B cell (primary cell): ENCODE data around the gene PIK3C2G. TPM values are rescaled to one million over a fixed set of nuclear protein-coding genes. Genes with fewer than 3 reads are reported as not detected.

Experiments used
- ATAC-seq: fragments of 200-7000 bp; cut with Tn5 transposase; one replicate; pipeline ENCODE4 v1.10.0; 2021; ENCODE audit warnings: low read depth, mild to moderate bottlenecking, moderate number of reproducible peaks, moderate library complexity
- CTCF ChIA-PET: fragments of 350-600 bp; sonication (Branson Sonifier 250); formaldehyde crosslinking; loops from one replicate; lab custom pipeline; 2021; ENCODE audit warnings: antibody characterized with exemption, inconsistent platforms; lab: Charles Lee
- POLR2A ChIA-PET: fragments of 350-600 bp; sonication (Branson Sonifier 250); formaldehyde crosslinking; loops from one replicate; lab custom pipeline; 2021; ENCODE audit warnings: antibody characterized with exemption; lab: Charles Lee
- DNase-seq: peaks from one replicate; pipeline ENCODE4 v3.0.0; 2013
- H2AFZ ChIP-seq: 2 replicates; pipeline ENCODE4 v1.6.1; 2012; ENCODE audit warnings: mild to moderate bottlenecking, low read depth, low read length; ENCODE audit not compliant: insufficient read depth, poor library complexity, severe bottlenecking
- H3K27ac ChIP-seq, 2 donors: 1 replicate in 1 of 2; 2 replicates in 1 of 2; pipeline ENCODE4 v1.5.1; 2012 to 2013; ENCODE audit warnings: low read length in 2 of 2, mild to moderate bottlenecking in 2 of 2, moderate library complexity in 1 of 2
- H3K27me3 ChIP-seq, 4 experiments: fragments of 200-600 bp in 1 of 4; sonication (generic) in 1 of 4; replicated peaks in 1 of 4; 1 replicate in 2 of 4; 2 replicates in 2 of 4; pipeline versions ENCODE4 v1.6.1 to v1.7.0; 2013 to 2016; ENCODE audit warnings: low read length in 3 of 4, mild to moderate bottlenecking in 2 of 4, mixed read lengths in 1 of 4, moderate library complexity in 1 of 4; ENCODE audit not compliant: insufficient read depth in 4 of 4, control insufficient read depth in 3 of 4; ENCODE audit errors: control extremely low read depth in 1 of 4
- H3K36me3 ChIP-seq, 2 experiments: replicated peaks in 1 of 2; 1 replicate in 1 of 2; 2 replicates in 1 of 2; pipeline versions ENCODE4 v1.6.1 to v1.7.1; 2013; ENCODE audit warnings: low read length in 1 of 2; ENCODE audit not compliant: insufficient read depth in 2 of 2, control insufficient read depth in 1 of 2; ENCODE audit errors: control extremely low read depth in 1 of 2, extremely low read depth in 1 of 2
- H3K4me1 ChIP-seq, 2 donors: fragments of 200-600 bp in 1 of 2; sonication (generic) in 1 of 2; 1 replicate in 1 of 2; 2 replicates in 1 of 2; pipeline versions ENCODE4 v1.5.1 to v1.6.1; 2013 to 2017; ENCODE audit warnings: low read length in 2 of 2; ENCODE audit not compliant: control insufficient read depth in 2 of 2, insufficient read depth in 2 of 2
- H3K4me2 ChIP-seq: replicated peaks from 2 replicates; pipeline ENCODE3; 2012; ENCODE audit warnings: mild to moderate bottlenecking, low read depth, low read length; ENCODE audit not compliant: poor library complexity, severe bottlenecking
- H3K4me3 ChIP-seq, 5 experiments: fragments of 200-600 bp in 1 of 5; sonication (generic) in 1 of 5; 1 replicate in 3 of 5; 2 replicates in 2 of 5; pipeline versions ENCODE4 v1.5.1 to v1.7.0; 2011 to 2016; ENCODE audit warnings: low read length in 4 of 5, mild to moderate bottlenecking in 4 of 5, low read depth in 2 of 5, control low read depth in 1 of 5, moderate library complexity in 1 of 5; ENCODE audit not compliant: insufficient read depth in 1 of 5; ENCODE audit errors: control extremely low read depth in 1 of 5, extremely low read depth in 1 of 5
- H3K79me2 ChIP-seq: fragments of 200-600 bp; sonication (generic); one replicate; pipeline ENCODE4 v1.6.0; 2016; ENCODE audit warnings: low read length; ENCODE audit not compliant: control insufficient read depth, insufficient read depth
- H3K9ac ChIP-seq: fragments of 200-600 bp; sonication (generic); 2 replicates; pipeline ENCODE4 v1.6.1; 2017; ENCODE audit warnings: mild to moderate bottlenecking, low read length, moderate library complexity
- H3K9me3 ChIP-seq, 3 donors: one replicate each; pipeline versions ENCODE4 v1.6.1 to v1.7.1; 2013; ENCODE audit warnings: low read length in 2 of 3; ENCODE audit not compliant: control insufficient read depth in 2 of 3, insufficient read depth in 1 of 3; ENCODE audit errors: control extremely low read depth in 1 of 3
- H4K20me1 ChIP-seq: 2 replicates; pipeline ENCODE4 v1.6.0; 2012; ENCODE audit warnings: mild to moderate bottlenecking, low read length; ENCODE audit not compliant: insufficient read depth, control insufficient read depth, poor library complexity, severe bottlenecking
- H3K27ac Mint-ChIP-seq: one replicate; pipeline ENCODE4 v1.8.0; 2021; ENCODE audit warnings: mixed read lengths
- H3K27me3 Mint-ChIP-seq: one replicate; pipeline ENCODE4 v1.8.0; 2021; ENCODE audit warnings: mixed read lengths
- H3K4me1 Mint-ChIP-seq: one replicate; pipeline ENCODE4 v1.8.0; 2021; ENCODE audit warnings: mixed read lengths
- H3K4me3 Mint-ChIP-seq: one replicate; pipeline ENCODE4 v1.8.0; 2021; ENCODE audit warnings: mixed read lengths
- H3K9me3 Mint-ChIP-seq: one replicate; pipeline ENCODE4 v1.8.0; 2022; ENCODE audit warnings: mixed read lengths; ENCODE audit not compliant: insufficient read depth
- EZH2 ChIP-seq: IDR thresholded peaks from 2 replicates; pipeline ENCODE4 v1.6.1; 2012; ENCODE audit warnings: borderline replicate concordance, low read depth, mild to moderate bottlenecking, moderate library complexity, low read length; ENCODE audit not compliant: insufficient read depth, poor library complexity, severe bottlenecking
- WGBS: methylation state at CpG from one replicate; pipeline ENCODE4 v1.1.5; 2013; ENCODE audit warnings: missing lambda C conversion rate; ENCODE audit not compliant: insufficient coverage; 5-methylcytosine and 5-hydroxymethylcytosine counted together
- intact Hi-C: fragments of 100-400 bp; cut with micrococcal nuclease; formaldehyde crosslinking; loops from one replicate; pipeline ENCODE4 v1.10.0; 2022
- polyA plus RNA-seq: library from polyadenylated mRNA; depleted of rRNA; stranded (reverse); fragments of >200 nt; gene quantifications from 2 replicates; pipeline ENCODE4 v1.2.3, GENCODE V29; 2012
- total RNA-seq, 2 donors: library from RNA; stranded (reverse); fragments of 120-200 nt in 1 of 2; gene quantifications; 1 replicate in 1 of 2; 2 replicates in 1 of 2; pipeline versions ENCODE4 v1.2.3 to v1.2.4, GENCODE V29; 2013 to 2022
- TF ChIP-seq, protein P1 (sequence below): fragments of 200-600 bp; IDR thresholded peaks from one replicate; pipeline ENCODE4 v1.8.0; 2022; ENCODE audit warnings: antibody characterized with exemption, mild to moderate bottlenecking

Gene PIK3C2G
- total and polyA plus RNA-seq, 2 donors (not counting 1 experiment from before 2014, with no cell fraction given) = not detected

DNA sequence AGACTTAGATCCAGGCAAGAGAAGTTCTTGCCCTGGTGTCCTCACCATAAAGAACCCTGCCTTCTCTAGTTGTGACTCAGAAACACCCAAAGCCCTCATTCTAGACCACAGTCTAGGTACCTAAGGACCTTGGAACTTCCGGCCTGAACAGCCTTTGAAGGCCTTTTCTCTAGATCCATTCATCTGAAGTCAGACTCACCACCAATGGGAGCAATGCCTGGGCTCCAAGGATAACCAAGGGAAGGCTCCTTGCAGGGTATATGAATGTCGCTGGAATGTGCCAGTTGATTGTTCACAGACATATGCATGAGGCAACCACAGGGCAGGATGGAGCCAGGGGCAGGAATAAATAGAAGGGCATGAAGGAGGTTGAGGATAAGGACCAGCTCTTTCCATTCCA lies 390.2 kb downstream of the PIK3C2G start:
- ATAC-seq (no peak), DNase-seq (no peak)
- no peak overlapping the region for H3K4me3 Mint-ChIP-seq
- 92% methylated on average over 2 of the region's 2 CpGs for WGBS
- ChIA-PET POLR2A (no interaction called here), CTCF (no interaction called here)
- no peaks in the 10 kb centered on the region for H3K79me2 ChIP-seq
- no peaks in the 10 kb centered on the region for H3K36me3 ChIP-seq
- H3K27me3 Mint-ChIP-seq = no peaks in the 10 kb centered on the region
- no peak overlapping the region for H3K9ac ChIP-seq
- H3K9me3 ChIP-seq = peaks cover 0 to 5% (median 0%) of the 10 kb centered on the region in 3 donors
- H4K20me1 ChIP-seq = no peaks in the 10 kb centered on the region
- no peaks in the 10 kb centered on the region for H3K4me1 Mint-ChIP-seq
- no peak overlapping the region for H3K4me2 ChIP-seq
- no peak overlapping the region for H3K4me3 ChIP-seq
- TF ChIP-seq, protein P1, sequence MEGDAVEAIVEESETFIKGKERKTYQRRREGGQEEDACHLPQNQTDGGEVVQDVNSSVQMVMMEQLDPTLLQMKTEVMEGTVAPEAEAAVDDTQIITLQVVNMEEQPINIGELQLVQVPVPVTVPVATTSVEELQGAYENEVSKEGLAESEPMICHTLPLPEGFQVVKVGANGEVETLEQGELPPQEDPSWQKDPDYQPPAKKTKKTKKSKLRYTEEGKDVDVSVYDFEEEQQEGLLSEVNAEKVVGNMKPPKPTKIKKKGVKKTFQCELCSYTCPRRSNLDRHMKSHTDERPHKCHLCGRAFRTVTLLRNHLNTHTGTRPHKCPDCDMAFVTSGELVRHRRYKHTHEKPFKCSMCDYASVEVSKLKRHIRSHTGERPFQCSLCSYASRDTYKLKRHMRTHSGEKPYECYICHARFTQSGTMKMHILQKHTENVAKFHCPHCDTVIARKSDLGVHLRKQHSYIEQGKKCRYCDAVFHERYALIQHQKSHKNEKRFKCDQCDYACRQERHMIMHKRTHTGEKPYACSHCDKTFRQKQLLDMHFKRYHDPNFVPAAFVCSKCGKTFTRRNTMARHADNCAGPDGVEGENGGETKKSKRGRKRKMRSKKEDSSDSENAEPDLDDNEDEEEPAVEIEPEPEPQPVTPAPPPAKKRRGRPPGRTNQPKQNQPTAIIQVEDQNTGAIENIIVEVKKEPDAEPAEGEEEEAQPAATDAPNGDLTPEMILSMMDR = no peak
- no peak for TF ChIP-seq EZH2
- H3K9me3 Mint-ChIP-seq = peaks cover 4% of the 10 kb centered on the region
- intact Hi-C loops = no loop called here
- H3K27ac Mint-ChIP-seq = no peak overlapping the region
- H2AFZ ChIP-seq = no peak overlapping the region
- no peak overlapping the region for H3K27ac ChIP-seq
- H3K27me3 ChIP-seq = no peaks in the 10 kb centered on the region
- no peaks in the 10 kb centered on the region for H3K4me1 ChIP-seq

DNA sequence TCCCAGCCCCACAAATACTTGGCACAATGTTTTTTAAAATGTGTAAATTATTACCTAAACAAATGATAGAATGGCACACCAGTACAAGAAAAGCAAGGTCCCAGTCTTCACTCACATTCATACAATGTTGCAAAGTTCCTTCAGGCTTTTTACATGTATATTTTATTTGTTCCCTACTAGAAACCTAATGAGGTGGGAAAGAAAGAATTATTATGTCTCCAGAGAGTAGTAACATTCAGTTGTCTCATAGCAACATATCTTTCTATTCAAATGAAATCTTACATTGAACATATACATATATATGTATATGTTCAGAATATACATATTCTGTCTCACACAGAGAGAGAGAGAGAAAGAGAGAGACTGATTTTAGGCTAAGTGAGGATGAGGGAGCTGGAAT lies 391.3 kb downstream of the PIK3C2G start:
- no peak overlapping the region for H2AFZ ChIP-seq
- H3K36me3 ChIP-seq = no peaks in the 10 kb centered on the region
- no peak for DNase-seq
- Mint-ChIP-seq H3K27ac (no peak overlapping the region), H3K4me3 (no peak overlapping the region), H3K9me3 (peaks cover 9% of the 10 kb centered on the region), H3K27me3 (no peaks in the 10 kb centered on the region), H3K4me1 (no peaks in the 10 kb centered on the region)
- H3K27ac ChIP-seq = no peak overlapping the region
- no peak overlapping the region for H3K4me2 ChIP-seq
- H3K27me3 ChIP-seq = no peaks in the 10 kb centered on the region
- ChIA-PET CTCF (no interaction called here), POLR2A (no interaction called here)
- H4K20me1 ChIP-seq = no peaks in the 10 kb centered on the region
- H3K4me3 ChIP-seq = no peak overlapping the region
- no peak for TF ChIP-seq EZH2
- TF ChIP-seq, protein P1 = no peak
- peaks cover 0 to 6% (median 3%) of the 10 kb centered on the region in 3 donors for H3K9me3 ChIP-seq
- H3K4me1 ChIP-seq = no peaks in the 10 kb centered on the region
- H3K79me2 ChIP-seq = no peaks in the 10 kb centered on the region
- ATAC-seq = no peak
- intact Hi-C loops = no loop called here
- H3K9ac ChIP-seq = no peak overlapping the region
